Stimulated activated CD4-positive, alpha-beta T cell treated with anti-CD3 and anti-CD28 coated beads, Interleukin-15, amount 100 ng/mL, for 1 hour (primary cell): ENCODE measurements around the gene HLA-B.
"Not testable (repeated sequence)": the region's sequence is repeated elsewhere in the genome, so short reads cannot be mapped to it uniquely, and the experiment has no call there.

Experiments used
- DNase-seq, 2 donors: peaks; one replicate each; pipeline ENCODE4 v3.0.0-alpha.2; 2020; ENCODE audit warnings: low read depth in 1 of 2, low spot score in 1 of 2

HLA-B gene

GRCh38 chr6:31385041-31385440, 28.1 kb upstream of the HLA-B start:
- no peak for DNase-seq

GRCh38 chr6:31383149-31383548, 26.2 kb upstream of the HLA-B start:
- DNase-seq, result no peak

DNA sequence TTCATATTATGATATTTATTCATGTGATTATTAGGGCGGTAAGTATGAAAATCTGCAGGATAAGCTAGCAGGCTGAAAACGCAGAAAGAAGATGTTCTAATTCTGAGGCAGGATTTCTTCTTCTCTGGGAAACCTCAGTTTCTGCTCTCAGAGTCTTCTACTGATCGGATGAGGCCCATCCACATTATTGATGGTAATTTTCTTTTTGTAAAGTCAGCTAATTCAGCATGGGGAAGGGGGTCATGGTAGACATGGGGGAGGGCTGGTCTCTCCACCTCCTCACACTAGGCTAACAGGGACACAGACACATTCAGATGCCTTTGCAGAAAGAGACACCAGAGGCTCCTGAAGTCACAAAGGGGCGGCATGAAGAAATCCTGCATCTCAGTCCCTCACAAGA, 24.7 kb upstream of the HLA-B start:
- DNase-seq, result no peak

DNA sequence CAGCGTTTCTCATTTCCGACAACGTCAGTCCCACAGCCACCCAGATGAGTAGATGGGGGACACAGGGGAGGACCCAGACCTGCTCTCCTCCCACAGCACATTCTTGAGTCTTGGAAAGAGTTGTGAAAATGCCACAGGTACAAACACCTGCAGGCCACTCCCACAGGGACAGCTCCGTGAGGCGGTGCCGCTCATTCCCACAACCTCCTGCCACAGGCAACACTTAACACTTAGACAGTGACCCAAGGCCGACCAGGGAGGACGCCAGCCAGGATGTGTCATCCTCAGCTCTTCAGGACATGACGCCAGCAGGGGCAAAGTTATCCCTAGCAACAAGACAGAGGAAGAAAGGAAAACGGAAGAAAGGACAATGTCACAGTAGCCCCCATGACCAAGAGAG, 22.9 kb upstream of the HLA-B start:
- DNase-seq, result no peak

- DNase-seq, result no peak
Observed at GRCh38 chr6:31378721-31379103, 21.7 kb upstream of the HLA-B start.

DNA sequence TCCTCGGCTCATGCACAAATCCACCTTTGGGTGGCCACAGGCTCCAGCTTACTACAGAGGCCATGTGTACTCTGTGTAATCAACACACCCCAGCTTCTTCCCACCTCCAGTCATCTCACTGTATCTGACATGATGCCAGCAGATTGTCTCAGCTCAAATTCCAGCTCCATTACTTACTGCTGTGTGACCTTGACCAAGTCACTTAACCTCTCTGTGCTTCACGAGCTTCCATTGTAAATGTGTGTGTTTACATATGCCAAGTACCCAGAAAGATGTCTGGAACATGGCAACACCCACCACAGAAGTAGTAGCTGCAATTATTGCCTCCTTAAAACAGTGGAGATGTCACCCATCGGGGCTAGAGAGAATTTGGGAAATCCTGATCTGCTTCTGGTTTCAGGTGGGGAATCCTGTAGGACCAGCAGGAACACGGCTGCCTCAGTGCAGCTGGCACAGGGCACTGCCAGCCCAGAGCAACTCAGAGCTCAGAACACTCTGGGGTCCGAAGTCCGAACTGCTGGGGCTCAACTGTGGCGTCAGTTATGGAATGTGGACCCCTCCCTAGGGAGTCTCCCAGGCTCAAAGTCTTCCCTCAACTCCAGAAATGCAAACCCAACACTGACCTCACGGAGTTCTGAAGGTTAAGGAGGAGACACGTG, 21.2 kb upstream of the HLA-B start:
- DNase-seq, result no peak

GRCh38 chr6:31377029-31377428, 20.1 kb upstream of the HLA-B start:
- DNase-seq, result no peak

DNA sequence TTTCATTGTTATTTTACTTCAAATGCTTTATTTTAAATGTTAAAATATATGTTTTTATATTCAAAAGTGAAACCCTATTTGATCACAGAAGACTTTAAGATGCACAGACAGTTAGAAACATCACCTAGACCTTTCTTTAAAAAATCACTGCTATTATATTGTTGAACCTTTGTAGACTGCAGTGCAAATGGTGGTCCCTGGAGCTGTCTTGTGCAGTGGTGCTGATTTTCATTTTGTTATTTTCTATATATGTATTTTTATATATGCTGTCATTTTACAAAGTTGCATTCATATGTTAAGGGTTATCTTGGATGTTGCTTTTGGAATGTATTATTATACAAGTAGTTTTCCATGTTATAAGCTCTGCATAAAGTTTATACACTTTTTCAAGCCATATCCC, 18.7 kb upstream of the HLA-B start:
- no peak for DNase-seq

- not testable (repeated sequence) for DNase-seq
Observed at GRCh38 chr6:31374118-31374517, 17.1 kb upstream of the HLA-B start.

- DNase-seq, result no peak
Observed at GRCh38 chr6:31368461-31368860, 11.5 kb upstream of the HLA-B start.

DNA sequence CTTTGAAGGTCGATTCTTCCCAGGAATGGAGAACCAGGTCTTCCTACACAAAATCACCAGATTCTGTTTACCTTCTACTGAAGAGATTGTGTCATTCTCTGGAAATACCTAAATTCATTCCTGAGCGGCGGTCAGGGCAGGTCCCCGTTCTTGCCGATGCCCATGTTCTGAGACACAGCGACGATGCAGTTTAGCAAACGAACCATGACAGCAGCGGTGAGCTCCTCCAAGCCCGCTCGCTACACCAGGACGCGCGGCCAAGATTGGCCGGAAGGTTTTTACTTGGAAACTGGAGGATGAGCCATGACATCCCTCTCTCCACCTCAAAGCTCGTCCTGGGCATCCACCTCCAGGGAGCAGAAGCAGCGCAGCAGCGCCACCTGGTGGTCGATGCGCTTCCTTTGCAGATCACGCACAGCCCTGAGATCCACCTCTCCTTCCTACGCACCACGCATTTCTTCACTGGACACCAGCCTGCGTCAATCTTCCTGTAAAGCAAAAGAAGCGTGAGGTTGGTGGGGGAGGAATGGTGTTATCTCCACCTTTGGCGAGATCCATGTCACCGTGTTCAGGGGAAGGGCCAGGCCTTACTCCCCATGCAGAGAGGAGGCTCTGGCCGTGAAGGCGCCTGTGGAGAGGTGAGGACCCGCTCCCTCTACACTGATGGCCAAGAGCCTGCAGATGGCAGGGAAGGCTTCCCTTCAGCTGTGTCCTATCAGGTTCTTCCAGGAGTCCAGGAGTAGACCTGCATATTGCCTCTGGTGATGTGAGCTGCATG, 9.9 kb upstream of the HLA-B start:
- DNase-seq, result peak; percentile 84 to 85

- no peak for DNase-seq
Observed at GRCh38 chr6:31365864-31366263, 8.9 kb upstream of the HLA-B start.

GRCh38 chr6:31363811-31364210, 6.8 kb upstream of the HLA-B start:
- no peak for DNase-seq

- DNase-seq, result no peak
Observed at GRCh38 chr6:31362751-31363150, 5.8 kb upstream of the HLA-B start.

DNA sequence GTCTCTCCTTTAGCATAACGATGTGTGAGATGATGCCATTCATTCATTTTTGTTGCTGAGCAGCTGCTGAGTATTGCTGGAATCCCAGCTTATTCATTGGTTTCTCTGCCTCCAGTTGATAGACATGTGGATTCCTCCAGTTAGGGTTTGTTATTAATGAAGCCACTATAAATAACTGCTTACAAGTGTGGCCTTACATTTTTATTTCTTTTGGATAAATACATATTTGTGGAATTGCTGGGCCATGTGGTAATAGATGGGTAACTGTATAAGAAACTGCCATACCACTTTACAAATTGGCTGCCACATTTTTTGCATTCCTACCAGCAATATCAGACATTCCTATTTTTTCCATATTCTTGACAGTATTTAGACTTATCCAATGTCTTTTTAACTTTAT, 2.6 kb upstream of the HLA-B start:
- DNase-seq, result no peak

DNA sequence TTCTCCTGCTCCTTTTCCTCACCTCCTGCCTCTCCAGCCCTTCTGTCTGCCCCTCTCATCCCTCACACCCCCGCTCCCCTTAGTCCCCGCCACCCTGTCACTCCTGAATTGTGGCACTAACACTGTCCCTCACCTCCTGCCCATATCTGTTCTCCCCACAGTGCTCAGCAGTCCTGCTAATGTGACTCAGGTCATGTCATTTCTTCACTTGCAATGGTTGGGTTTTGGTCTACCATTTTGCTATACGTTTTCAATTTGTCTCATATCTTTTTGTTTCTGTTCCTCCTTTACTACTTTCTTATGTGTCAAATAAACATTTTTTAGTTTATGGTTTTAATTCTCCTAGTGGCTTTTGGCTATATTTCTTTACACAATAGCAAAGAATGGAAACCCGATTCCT, 1.3 kb upstream of the HLA-B start:
- DNase-seq, result no peak

GRCh38 chr6:31357886-31358285, 907 bp upstream of the HLA-B start:
- DNase-seq, result no peak

DNA sequence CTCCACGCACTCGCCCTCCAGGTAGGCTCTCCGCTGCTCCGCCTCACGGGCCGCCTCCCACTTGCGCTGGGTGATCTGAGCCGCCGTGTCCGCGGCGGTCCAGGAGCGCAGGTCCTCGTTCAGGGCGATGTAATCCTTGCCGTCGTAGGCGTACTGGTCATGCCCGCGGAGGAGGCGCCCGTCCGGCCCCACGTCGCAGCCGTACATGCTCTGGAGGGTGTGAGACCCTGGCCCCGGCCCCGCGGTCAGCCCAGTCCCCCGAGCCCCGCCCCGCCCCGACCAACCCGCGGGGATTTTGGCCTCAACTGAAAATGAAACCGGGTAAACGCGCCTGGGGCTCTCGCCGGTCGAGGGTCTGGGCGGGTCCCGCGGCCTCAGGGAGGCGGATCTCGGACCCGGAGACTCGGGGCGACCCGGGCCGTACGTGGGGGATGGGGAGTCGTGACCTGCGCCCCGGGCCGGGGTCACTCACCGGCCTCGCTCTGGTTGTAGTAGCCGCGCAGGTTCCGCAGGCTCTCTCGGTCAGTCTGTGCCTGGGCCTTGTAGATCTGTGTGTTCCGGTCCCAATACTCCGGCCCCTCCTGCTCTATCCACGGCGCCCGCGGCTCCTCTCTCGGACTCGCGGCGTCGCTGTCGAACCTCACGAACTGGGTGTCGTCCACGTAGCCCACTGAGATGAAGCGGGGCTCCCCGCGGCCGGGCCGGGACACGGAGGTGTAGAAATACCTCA, 598 bp downstream of the HLA-B start:
- DNase-seq, result no peak

GRCh38 chr6:31355583-31355948, 1.4 kb downstream of the HLA-B start:
- no peak for DNase-seq

DNA sequence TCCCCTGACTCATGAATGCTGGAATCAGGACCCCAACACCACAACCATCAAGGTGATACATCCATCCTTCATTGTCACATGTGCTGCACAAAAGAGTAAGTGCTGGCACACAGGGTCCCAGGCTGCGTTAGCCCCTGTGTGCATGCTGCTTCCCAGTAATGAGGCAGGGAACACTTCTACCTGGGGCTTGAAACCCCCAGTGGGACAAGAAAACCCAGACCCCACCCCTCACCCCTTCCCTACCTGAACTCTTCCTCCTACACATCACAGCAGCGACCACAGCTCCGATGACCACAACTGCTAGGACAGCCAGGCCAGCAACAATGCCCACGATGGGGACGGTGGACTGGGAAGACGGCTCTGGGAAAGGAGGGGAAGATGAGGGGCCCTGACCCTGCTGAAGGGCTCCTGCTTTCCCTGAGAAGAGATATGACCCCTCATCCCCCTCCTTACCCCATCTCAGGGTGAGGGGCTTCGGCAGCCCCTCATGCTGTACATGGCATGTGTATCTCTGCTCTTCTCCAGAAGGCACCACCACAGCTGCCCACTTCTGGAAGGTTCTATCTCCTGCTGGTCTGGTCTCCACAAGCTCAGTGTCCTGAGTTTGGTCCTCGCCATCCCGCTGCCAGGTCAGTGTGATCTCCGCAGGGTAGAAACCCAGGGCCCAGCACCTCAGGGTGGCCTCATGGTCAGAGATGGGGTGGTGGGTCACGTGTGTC, 2.0 kb downstream of the HLA-B start:
- DNase-seq, result no peak

GRCh38 chr6:31354158-31354863, 2.7 kb downstream of the HLA-B start:
- DNase-seq, result no peak
